NCI-H748 treated with DMSO at 0.1 percent for 48 hours (cell line): ENCODE results near the gene PLCE1.

ENCODE experiments used
- DNase-seq: peaks from one replicate; lab custom pipeline; 2025; lab: John Stamatoyannopoulos, UW

Gene PLCE1

DNA sequence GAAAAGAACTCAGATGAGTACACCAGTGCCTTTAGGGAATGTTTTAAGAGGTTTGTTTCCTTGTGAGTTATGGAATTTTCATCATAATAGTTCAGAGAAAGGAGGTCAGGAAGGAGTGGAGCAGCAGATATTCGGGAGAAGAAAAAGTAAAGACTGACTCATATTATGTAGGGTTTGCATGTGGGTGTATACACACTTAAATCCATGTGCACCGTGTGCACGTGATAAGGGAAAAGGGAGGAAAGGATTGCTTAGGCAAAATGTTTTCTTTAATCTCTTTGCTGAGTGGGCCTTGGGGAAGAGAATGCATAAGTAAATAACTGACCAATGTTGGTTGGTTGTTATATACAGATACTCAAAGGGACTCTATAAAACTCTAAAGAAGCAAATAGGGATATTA lies 30.2 kb downstream of the PLCE1 start:
- no peak for DNase-seq

GRCh38 chr10:94024407-94024806 lies 30.7 kb downstream of the PLCE1 start:
- no peak for DNase-seq

- DNase-seq = no peak
Measured at GRCh38 chr10:94025806-94026205, 32.1 kb downstream of the PLCE1 start.

DNA sequence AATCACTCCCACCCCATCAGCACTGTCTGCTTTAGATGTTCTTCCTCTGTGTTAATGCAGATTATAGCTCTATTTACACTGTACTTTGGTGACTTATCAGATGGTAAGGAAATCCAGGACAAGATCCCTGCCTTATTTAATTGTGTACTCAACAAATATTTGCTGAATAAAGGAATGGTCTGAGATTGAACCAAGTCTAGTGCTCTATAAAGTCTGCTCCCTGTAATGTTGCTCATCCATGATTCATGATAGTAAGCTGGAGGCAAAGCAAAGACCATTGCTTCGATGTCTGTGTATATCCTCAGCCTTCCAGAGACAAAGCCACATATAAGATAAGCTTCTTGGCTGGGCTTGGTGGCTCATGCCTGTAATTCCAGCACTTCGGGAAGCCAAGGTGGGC lies 33.5 kb downstream of the PLCE1 start:
- no peak for DNase-seq

- DNase-seq = no peak
Measured at GRCh38 chr10:94029955-94030354, 36.2 kb downstream of the PLCE1 start.

GRCh38 chr10:94035982-94036765 lies 42.4 kb downstream of the PLCE1 start:
- DNase-seq = no peak

DNA sequence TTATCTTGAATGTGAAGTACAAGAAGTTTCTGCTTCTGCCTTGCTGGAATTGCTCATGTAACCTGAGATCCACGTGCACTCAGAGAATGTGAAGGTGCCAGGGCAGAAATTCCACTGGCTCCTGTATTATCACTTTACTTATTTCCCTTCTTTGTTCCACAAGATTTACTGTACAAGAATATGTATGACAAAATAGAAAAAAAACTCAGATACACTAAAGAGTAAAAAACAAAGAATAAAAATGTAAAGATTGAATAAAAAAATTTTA lies 43.0 kb downstream of the PLCE1 start:
- no peak for DNase-seq

GRCh38 chr10:94037286-94037685 lies 43.6 kb downstream of the PLCE1 start:
- no peak for DNase-seq

- no peak for DNase-seq
Measured at GRCh38 chr10:94038024-94038423, 44.3 kb downstream of the PLCE1 start.

DNA sequence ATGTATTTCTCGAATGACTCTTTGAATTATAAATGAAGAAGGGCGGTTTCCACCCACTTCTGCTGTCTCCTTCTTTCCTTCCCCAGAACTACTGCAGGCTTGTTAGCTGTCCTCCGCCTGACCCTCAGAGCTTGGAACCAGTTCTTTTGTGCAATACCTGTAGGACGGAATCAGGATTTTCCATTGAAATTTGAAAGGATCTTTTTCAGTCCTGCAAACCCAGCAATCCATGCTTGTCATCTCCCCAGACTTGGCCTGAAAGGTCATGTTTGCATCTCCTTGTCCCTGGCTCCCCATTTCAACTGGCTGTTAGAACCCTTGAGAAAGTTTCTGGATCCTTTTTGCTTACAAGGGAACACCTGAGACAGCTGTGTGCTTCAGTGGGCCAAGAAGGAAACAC lies 47.5 kb downstream of the PLCE1 start:
- no peak for DNase-seq

GRCh38 chr10:94042001-94042833 lies 48.5 kb downstream of the PLCE1 start:
- no peak for DNase-seq

DNA sequence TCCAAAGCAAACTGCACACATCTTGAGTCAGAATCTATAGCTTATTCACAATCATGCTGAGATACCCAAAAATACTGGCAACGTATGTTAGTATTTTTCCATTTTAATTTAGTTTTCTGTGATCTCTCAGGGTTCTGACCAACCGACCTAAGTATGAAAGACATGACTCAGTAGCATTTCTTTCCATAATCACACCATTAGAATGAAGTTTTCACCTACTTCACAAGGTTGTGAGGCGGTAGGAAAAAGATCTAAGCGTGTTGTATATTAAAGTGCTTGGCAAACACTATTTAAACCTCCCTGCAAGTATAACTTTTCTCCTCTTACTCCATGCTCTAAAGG lies 49.1 kb downstream of the PLCE1 start:
- no peak for DNase-seq
